AG04450 (cell line): ENCODE measurements around the gene LTBP1. TPM values are rescaled to one million over a fixed set of nuclear protein-coding genes. Genes with fewer than 3 reads are reported as not detected.
"Not testable (repeated sequence)": the region's sequence is repeated elsewhere in the genome, so short reads cannot be mapped to it uniquely, and the experiment has no call there.

Source experiments
- CTCF ChIA-PET: fragments of 300-600, 350-600 bp; formaldehyde crosslinking; extraction: SDS; loops from one replicate; lab custom pipeline; 2022; ENCODE audit warnings: antibody characterized with exemption, inconsistent platforms; lab: Charles Lee
- POLR2A ChIA-PET: fragments of 350-600 bp; formaldehyde crosslinking; extraction: SDS; loops from one replicate; lab custom pipeline; 2021; ENCODE audit warnings: antibody characterized with exemption, inconsistent platforms; lab: Yijun Ruan, JAX
- DNase-seq: peaks from one replicate; pipeline ENCODE4 v3.0.0-alpha.2; 2011; ENCODE audit warnings: low read depth, low spot score
- H3K27ac ChIP-seq: one replicate; pipeline ENCODE4 v1.5.1; 2012; ENCODE audit warnings: low read depth, low read length, control low read depth
- H3K27me3 ChIP-seq: one replicate; pipeline ENCODE4 v1.6.0; 2012; ENCODE audit warnings: low read length; ENCODE audit not compliant: control insufficient read depth, insufficient read depth
- H3K4me3 ChIP-seq: 2 replicates; pipeline ENCODE4 v1.5.1; 2011; ENCODE audit warnings: mild to moderate bottlenecking, low read depth, low read length, control low read depth
- H3K9me3 ChIP-seq: 2 replicates; pipeline ENCODE4 v1.5.1; 2012; ENCODE audit warnings: low read length; ENCODE audit not compliant: control insufficient read depth, insufficient read depth
- CTCF ChIP-seq: IDR thresholded peaks from 2 replicates; pipeline ENCODE4 v1.5.1; 2011; ENCODE audit warnings: low read depth, low read length, control low read depth, inconsistent platforms
- polyA plus RNA-seq: library from polyadenylated mRNA; depleted of rRNA; stranded (reverse); fragments of >200 nt; gene quantifications from 2 replicates; pipeline ENCODE4 v1.2.3, GENCODE V29; 2011

LTBP1 gene
- polyA plus RNA-seq, 1 experiment: 517 TPM

- ChIA-PET CTCF (no interaction called here), POLR2A (no interaction called here)
- H3K4me3 ChIP-seq: no peak overlapping the region
- no peak for TF ChIP-seq CTCF
- H3K27me3 ChIP-seq: no peaks in the 10 kb centered on the region
- no peaks in the 10 kb centered on the region for H3K9me3 ChIP-seq
- H3K27ac ChIP-seq: no peak overlapping the region
- DNase-seq: no peak
These were observed 416.9 kb downstream of the LTBP1 start for GRCh38 chr2:33363325-33364298.

- POLR2A ChIA-PET: no interaction called here
- no peak overlapping the region for H3K27ac ChIP-seq
These were observed 418.7 kb downstream of the LTBP1 start for GRCh38 chr2:33365264-33365970.

GRCh38 chr2:33366473-33366872 lies 419.7 kb downstream of the LTBP1 start:
- TF ChIP-seq CTCF: no peak
- ChIA-PET CTCF (interaction anchor here (0.6 to 1.6 kb wide), 4 partner anchors 31 to 217 kb away, joined by 3 to 4 read pairs (median 3); no protein-coding TSS in a partner anchor), POLR2A (no interaction called here)
- Histone ChIP-seq H3K9me3 (no peaks in the 10 kb centered on the region), H3K27ac (no peak overlapping the region), H3K27me3 (no peaks in the 10 kb centered on the region), H3K4me3 (no peak overlapping the region)
- no peak for DNase-seq

More at GRCh38 chr2:33365264-33365970, 418.7 kb downstream of the LTBP1 start:
- no peak overlapping the region for H3K4me3 ChIP-seq
- no peaks in the 10 kb centered on the region for H3K9me3 ChIP-seq
- CTCF ChIA-PET: interaction anchor here (0.6 to 1.6 kb wide), 5 partner anchors 32 to 218 kb away, joined by 3 to 4 read pairs (median 3); no protein-coding TSS in a partner anchor
- no peaks in the 10 kb centered on the region for H3K27me3 ChIP-seq
- no peak for TF ChIP-seq CTCF
- no peak for DNase-seq

GRCh38 chr2:33368524-33368923 lies 421.8 kb downstream of the LTBP1 start:
- POLR2A ChIA-PET, H3K4me3 ChIP-seq, H3K27ac ChIP-seq, DNase-seq, H3K9me3 ChIP-seq, CTCF ChIA-PET, H3K27me3 ChIP-seq: not testable (repeated sequence)

GRCh38 chr2:33369191-33369590 lies 422.4 kb downstream of the LTBP1 start:
- POLR2A ChIA-PET: no interaction called here
- Histone ChIP-seq H3K27me3 (no peaks in the 10 kb centered on the region), H3K9me3 (no peaks in the 10 kb centered on the region), H3K4me3 (no peak overlapping the region), H3K27ac (no peak overlapping the region)
- no peak for DNase-seq
- TF ChIP-seq CTCF: no peak
- CTCF ChIA-PET: no interaction called here
